Measurements from ENCODE around the gene RPIA.
"Not testable (repeated sequence)": the region's sequence is repeated elsewhere in the genome, so short reads cannot be mapped to it uniquely, and the experiment has no call there.

RPIA gene

GRCh38 chr2:88773233-88774028 lies 82.0 kb downstream of the RPIA start:
- not testable (repeated sequence) for DNase-seq (ENCODE audit: low spot score)

GRCh38 chr2:88789213-88789612 lies 97.7 kb downstream of the RPIA start:
- not testable (repeated sequence) for DNase-seq (ENCODE audit: low spot score)

DNA sequence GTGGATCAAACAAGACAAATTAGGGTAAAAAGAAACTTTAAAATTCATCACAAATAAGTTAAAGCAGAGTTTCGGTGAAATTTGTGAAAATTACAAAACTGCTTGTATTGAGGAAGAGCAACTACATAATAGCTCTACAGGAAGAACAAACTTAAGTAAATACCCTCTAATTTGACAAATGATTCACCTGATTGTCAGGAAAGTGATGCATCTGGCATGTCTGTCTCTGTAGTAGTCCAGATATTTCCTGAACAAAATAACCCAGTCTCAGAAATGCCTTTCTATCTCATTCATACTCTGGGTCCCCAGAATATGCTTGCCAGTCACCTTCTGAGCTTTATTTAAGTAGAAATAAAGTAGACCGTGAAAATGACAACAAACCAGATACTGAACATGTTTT lies 104.5 kb downstream of the RPIA start:
- not testable (repeated sequence) for DNase-seq (ENCODE audit: low spot score)

DNA sequence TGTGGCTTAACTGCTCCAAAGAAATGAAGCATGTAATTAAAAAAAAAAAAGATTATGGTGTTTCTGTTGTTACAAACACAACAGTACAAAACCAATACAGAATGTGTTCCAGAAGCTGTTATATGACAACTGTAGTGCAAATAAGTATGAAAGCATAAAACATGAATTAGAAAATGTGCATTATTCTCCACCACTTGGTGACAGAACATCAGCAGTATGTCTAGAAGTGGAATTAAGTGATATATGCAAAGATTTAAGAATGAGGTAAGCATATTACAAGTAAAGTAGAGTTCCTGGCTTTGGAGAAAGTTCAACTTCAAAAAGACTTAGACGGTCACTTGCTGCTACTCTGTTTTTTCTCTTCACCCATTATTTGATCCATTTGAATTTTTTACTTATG lies 105.0 kb downstream of the RPIA start:
- DNase-seq (ENCODE audit: low spot score) = not testable (repeated sequence)

DNA sequence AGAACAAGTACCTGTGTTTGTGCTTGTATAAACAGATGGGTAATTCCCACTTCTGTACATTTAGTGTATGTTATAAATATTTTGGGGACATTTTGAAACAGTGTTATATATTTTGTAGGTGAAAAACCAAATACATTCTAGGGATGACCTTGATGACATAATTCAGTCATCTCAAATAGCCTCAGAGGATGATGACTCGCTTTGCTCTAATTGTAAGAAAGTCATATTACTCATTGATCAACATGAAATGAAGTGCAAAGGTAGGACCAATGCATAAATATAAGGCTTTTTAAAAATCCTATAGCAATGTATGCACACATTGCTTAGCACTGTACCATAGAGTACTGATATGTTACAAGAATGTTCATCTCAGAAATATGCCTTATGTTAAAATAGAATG lies 105.7 kb downstream of the RPIA start:
- DNase-seq (ENCODE audit: low spot score) = not testable (repeated sequence)
